IMR-90 (cell line): ENCODE data around the gene RPS24. TPM values are rescaled to one million over a fixed set of nuclear protein-coding genes. Genes with fewer than 3 reads are reported as not detected.

Source experiments
- ATAC-seq: fragments of 200-7000 bp; cut with Tn5 transposase; 2 replicates; pipeline ENCODE4 v1.9.1; 2020; ENCODE audit warnings: low read depth, mild to moderate bottlenecking, moderate library complexity
- BruUV-seq: library from RNA; stranded (reverse); fragments of 400-500 nt; replicated peaks from 2 replicates; lab custom pipeline; 2021; lab: Mats Ljungman, UMichigan
- CTCF ChIA-PET: fragments of 300-600 bp; formaldehyde crosslinking; extraction: SDS; loops from one replicate; lab custom pipeline; 2021; ENCODE audit warnings: antibody characterized with exemption; lab: Yijun Ruan, JAX
- POLR2A ChIA-PET: fragments of 300-600 bp; sonication (Branson Sonifier 250); formaldehyde crosslinking; loops from one replicate; lab custom pipeline; 2022; ENCODE audit warnings: antibody characterized with exemption; ENCODE audit not compliant: unreplicated experiment; lab: Charles Lee
- DNase-seq: peaks from one replicate; pipeline ENCODE4 v3.0.0; 2013
- H2AFZ ChIP-seq: replicated peaks from 2 replicates; pipeline ENCODE3; 2013; ENCODE audit warnings: low read length, mild to moderate bottlenecking; ENCODE audit not compliant: poor library complexity
- H2AK5ac ChIP-seq: 2 replicates; pipeline ENCODE4 v1.6.1; 2013; ENCODE audit warnings: low read depth, low read length, inconsistent platforms
- H2AK9ac ChIP-seq: replicated peaks from 2 replicates; pipeline ENCODE3; 2013; ENCODE audit warnings: mild to moderate bottlenecking, low read depth, low read length, moderate library complexity; ENCODE audit not compliant: poor library complexity
- H2BK120ac ChIP-seq: 2 replicates; pipeline ENCODE4 v1.6.1; 2013; ENCODE audit warnings: low read depth, low read length, inconsistent platforms
- H2BK15ac ChIP-seq: 3 replicates; pipeline ENCODE4 v1.6.1; 2013; ENCODE audit warnings: low read depth, low read length, inconsistent platforms
- H2BK20ac ChIP-seq: 2 replicates; pipeline ENCODE4 v1.6.1; 2013; ENCODE audit warnings: low read depth, mild to moderate bottlenecking, inconsistent platforms, low read length, moderate library complexity
- H2BK5ac ChIP-seq: 2 replicates; pipeline ENCODE4 v1.6.1; 2013; ENCODE audit warnings: mild to moderate bottlenecking, low read depth, low read length, inconsistent platforms; ENCODE audit not compliant: poor library complexity, severe bottlenecking
- H3K14ac ChIP-seq: replicated peaks from 2 replicates; pipeline ENCODE4 v1.6.1; 2013; ENCODE audit warnings: low read depth, low read length, inconsistent platforms
- H3K18ac ChIP-seq: 2 replicates; pipeline ENCODE4 v1.6.1; 2013; ENCODE audit warnings: low read depth, low read length, control low read depth
- H3K23ac ChIP-seq: 2 replicates; pipeline ENCODE4 v1.6.1; 2013; ENCODE audit warnings: low read depth, low read length, inconsistent platforms
- H3K27ac ChIP-seq: 2 replicates; pipeline ENCODE4 v1.5.1; 2013; ENCODE audit warnings: mild to moderate bottlenecking, control low read depth, low read length; ENCODE audit not compliant: insufficient read depth
- H3K27me3 ChIP-seq: 2 replicates; pipeline ENCODE4 v1.6.1; 2013; ENCODE audit warnings: low read length; ENCODE audit not compliant: control insufficient read depth, insufficient read depth
- H3K36me3 ChIP-seq: 2 replicates; pipeline ENCODE4 v1.6.1; 2013; ENCODE audit warnings: low read length, mixed read lengths; ENCODE audit not compliant: control insufficient read depth, insufficient read depth
- H3K4ac ChIP-seq: 2 replicates; pipeline ENCODE4 v1.6.1; 2013; ENCODE audit warnings: low read depth, low read length, inconsistent platforms
- H3K4me1 ChIP-seq: 2 replicates; pipeline ENCODE4 v1.6.1; 2013; ENCODE audit warnings: low read length, mixed read lengths; ENCODE audit not compliant: control insufficient read depth, insufficient read depth
- H3K4me2 ChIP-seq: 2 replicates; pipeline ENCODE4 v1.6.1; 2013; ENCODE audit warnings: low read depth, mild to moderate bottlenecking, control low read depth, low read length, moderate library complexity
- H3K4me3 ChIP-seq: 2 replicates; pipeline ENCODE4 v1.5.1; 2013; ENCODE audit warnings: low read depth, mild to moderate bottlenecking, control low read depth, low read length, moderate library complexity; ENCODE audit not compliant: insufficient read depth
- H3K56ac ChIP-seq: 2 replicates; pipeline ENCODE4 v1.6.1; 2013; ENCODE audit warnings: low read length, inconsistent platforms; ENCODE audit not compliant: insufficient read depth; ENCODE audit errors: extremely low read depth
- H3K79me1 ChIP-seq, 2 experiments: 2 replicates each; pipeline ENCODE4 v1.6.1; 2013; ENCODE audit warnings: low read length in 2 of 2, inconsistent platforms in 1 of 2, low read depth in 1 of 2
- H3K9ac ChIP-seq: 2 replicates; pipeline ENCODE4 v1.6.1; 2013; ENCODE audit warnings: low read depth, low read length, control low read depth
- H3K9me1 ChIP-seq: 2 replicates; pipeline ENCODE4 v1.6.1; 2013; ENCODE audit warnings: low read length, inconsistent platforms; ENCODE audit not compliant: insufficient read depth
- H3K9me3 ChIP-seq: 2 replicates; pipeline ENCODE4 v1.6.1; 2013; ENCODE audit warnings: low read length; ENCODE audit not compliant: control insufficient read depth, insufficient read depth
- H4K20me1 ChIP-seq: 2 replicates; pipeline ENCODE4 v1.6.1; 2013; ENCODE audit warnings: low read length, inconsistent platforms; ENCODE audit not compliant: insufficient read depth
- H4K5ac ChIP-seq: 2 replicates; pipeline ENCODE4 v1.6.1; 2013; ENCODE audit warnings: mild to moderate bottlenecking, low read depth, low read length, control low read depth
- H4K8ac ChIP-seq, 2 experiments: 2 replicates each; pipeline ENCODE4 v1.6.1; 2013; ENCODE audit warnings: low read depth in 2 of 2, low read length in 2 of 2, control low read depth in 1 of 2, inconsistent platforms in 1 of 2
- H4K91ac ChIP-seq: 2 replicates; pipeline ENCODE4 v1.6.1; 2013; ENCODE audit warnings: low read depth, low read length, inconsistent platforms; ENCODE audit not compliant: insufficient read depth
- BHLHE40 ChIP-seq: fragments of 150-350 bp; IDR thresholded peaks from 2 replicates; pipeline ENCODE4 v1.6.1; 2016; ENCODE audit warnings: mild to moderate bottlenecking, low read depth, low read length
- CEBPB ChIP-seq: IDR thresholded peaks from 2 replicates; pipeline ENCODE4 v1.6.1; 2012; ENCODE audit warnings: low read depth, low read length, improper control_type of control experiment
- CTCF ChIP-seq: conservative IDR thresholded peaks from 2 replicates; pipeline ENCODE4 v1.5.1; 2012; ENCODE audit warnings: mild to moderate bottlenecking, low read depth, low read length, improper control_type of control experiment
- FOS ChIP-seq: fragments of 150-350 bp; IDR thresholded peaks from 2 replicates; pipeline ENCODE4 v1.6.1; 2016; ENCODE audit warnings: low read depth, low read length
- MAFK ChIP-seq: IDR thresholded peaks from 2 replicates; pipeline ENCODE4 v1.6.1; 2012; ENCODE audit warnings: low read depth, low read length, improper control_type of control experiment
- MAZ ChIP-seq: IDR thresholded peaks from 2 replicates; pipeline ENCODE4 v1.6.1; 2012; ENCODE audit warnings: low read depth, mild to moderate bottlenecking, low read length, improper control_type of control experiment, moderate library complexity, borderline replicate concordance
- MXI1 ChIP-seq: IDR thresholded peaks from 2 replicates; pipeline ENCODE4 v1.6.1; 2012; ENCODE audit warnings: low read depth, mild to moderate bottlenecking, low read length, moderate library complexity, borderline replicate concordance
- RAD21 ChIP-seq: IDR thresholded peaks from 2 replicates; pipeline ENCODE4 v1.6.1; 2012; ENCODE audit warnings: low read length, improper control_type of control experiment
- SMC3 ChIP-seq: fragments of 150-350 bp; IDR thresholded peaks from 2 replicates; pipeline ENCODE4 v1.6.1; 2016; ENCODE audit warnings: low read depth, mild to moderate bottlenecking, antibody characterized with exemption, low read length, moderate library complexity
- USF2 ChIP-seq: fragments of 150-350 bp; IDR thresholded peaks from 2 replicates; pipeline ENCODE4 v1.6.1; 2017; ENCODE audit warnings: mild to moderate bottlenecking, antibody characterized with exemption, low read length, low read depth
- WGBS, 2 experiments: methylation state at CpG; one replicate each; pipeline versions ENCODE4 v1.1.5 to v1.1.7; 2013; ENCODE audit warnings: missing lambda C conversion rate in 2 of 2; ENCODE audit not compliant: insufficient read length in 1 of 2; ENCODE audit errors: extremely low coverage in 2 of 2; 5-methylcytosine and 5-hydroxymethylcytosine counted together
- dilution Hi-C: fragments of 300-500 bp; cut with HindIII; formaldehyde crosslinking; loops from one replicate; pipeline ENCODE4 v1.14.3; 2018; ENCODE audit warnings: low sequenced_read_pairs; ENCODE audit not compliant: unreplicated experiment
- in situ Hi-C: fragments of 300-500 bp; cut with MboI; formaldehyde crosslinking; loops from 3 replicates; pipeline ENCODE4 v1.14.3; 2019; ENCODE audit warnings: low sequenced_read_pairs, inconsistent platforms, mixed read lengths
- intact Hi-C: fragments of 100-400 bp; cut with micrococcal nuclease; formaldehyde crosslinking; loops from 2 replicates; pipeline ENCODE4 v1.10.0; 2022
- polyA plus RNA-seq, 3 experiments: library from polyadenylated mRNA; depleted of rRNA; stranded (reverse); fragments of >200 nt; gene quantifications; 2 replicates each; pipeline ENCODE4 v1.2.3, GENCODE V29; 2012; ENCODE audit warnings: low replicate concordance in 1 of 3
- total RNA-seq: library from RNA; depleted of rRNA; stranded (reverse); fragments of >200 nt; gene quantifications from 2 replicates; pipeline ENCODE4 v1.2.3, GENCODE V29; 2012

Gene RPS24
- total and polyA plus RNA-seq, 2 of the 4 experiments (the other 2 are of a cell fraction) = 1,664 to 4,721 TPM

GRCh38 chr10:78063236-78063635 lies 29.6 kb downstream of the RPS24 start:
- H3K36me3 ChIP-seq = no peaks in the 10 kb centered on the region
- dilution Hi-C loops (no loop called here), intact Hi-C loops (no loop called here), in situ Hi-C loops (no loop called here)
- ChIA-PET CTCF (no interaction called here), POLR2A (no interaction called here)
- H2BK5ac ChIP-seq = no peak overlapping the region
- no peaks in the 10 kb centered on the region for H3K79me1 ChIP-seq
- no peak overlapping the region for H2BK120ac ChIP-seq
- H3K9ac ChIP-seq = no peak overlapping the region
- H3K9me1 ChIP-seq = no peaks in the 10 kb centered on the region; the same call in 1 of the 2 replicates
- no peak overlapping the region for H3K56ac ChIP-seq
- H2BK15ac ChIP-seq = no peak overlapping the region
- H3K23ac ChIP-seq = no peak overlapping the region
- no peak overlapping the region for H2AK9ac ChIP-seq
- no peak overlapping the region for H3K4ac ChIP-seq
- TF ChIP-seq FOS (no peak), MAFK (no peak), USF2 (no peak), MXI1 (no peak), MAZ (no peak), CEBPB (no peak), SMC3 (no peak), RAD21 (no peak), BHLHE40 (no peak), CTCF (no peak)
- H3K14ac ChIP-seq = no peak overlapping the region
- H3K4me1 ChIP-seq = no peaks in the 10 kb centered on the region
- H2AFZ ChIP-seq = no peak overlapping the region
- no peaks in the 10 kb centered on the region for H4K20me1 ChIP-seq
- BruUV-seq = no TSS peak
- H3K18ac ChIP-seq = no peak overlapping the region
- H4K8ac ChIP-seq = no peak overlapping the region
- H2BK20ac ChIP-seq = no peak overlapping the region
- no peak overlapping the region for H2AK5ac ChIP-seq
- DNase-seq (no peak), ATAC-seq (no peak)
- WGBS, 2 experiments = no CpG with 5 or more reads among the region's 2 CpGs
- no peak overlapping the region for H3K4me3 ChIP-seq
- H3K4me2 ChIP-seq = no peak overlapping the region
- H3K27ac ChIP-seq = no peak overlapping the region
- peaks cover 2% of the 10 kb centered on the region for H3K27me3 ChIP-seq
- no peak overlapping the region for H4K91ac ChIP-seq
- H4K5ac ChIP-seq = no peak overlapping the region
- H3K9me3 ChIP-seq = no peaks in the 10 kb centered on the region
